ENCODE results near the gene ZBTB7C. TPM values are rescaled to one million over a fixed set of nuclear protein-coding genes. Genes with fewer than 3 reads are reported as not detected.

Gene ZBTB7C
- total RNA-seq, 1 experiment from 2014 or later: 0.33 TPM

- Histone ChIP-seq H3K4me1 (ENCODE audit: insufficient read depth, low read length) (no peaks in the 10 kb centered on the region), H2BK12ac (ENCODE audit: insufficient read length, low read depth, low read length) (no peak overlapping the region), H4K5ac (ENCODE audit: insufficient read length, low read depth, low read length) (no peak overlapping the region), H3K18ac (ENCODE audit: insufficient read length, low read depth, low read length) (no peak overlapping the region), H3K23me2 (ENCODE audit: insufficient read length, low read depth, low read length, poor library complexity, severe bottlenecking) (peaks cover 10% of the 10 kb centered on the region), H2BK120ac (ENCODE audit: low read depth, low read length, poor library complexity, severe bottlenecking) (no peak overlapping the region), H2BK15ac (ENCODE audit: low read depth, low read length) (no peak overlapping the region), H3K23ac (ENCODE audit: insufficient read length, low read depth, low read length) (no peak overlapping the region), H3K27me3 (ENCODE audit: insufficient read depth, low read length) (no peaks in the 10 kb centered on the region; the same call in 1 of the 2 replicates), H3K4ac (ENCODE audit: low read depth, low read length) (no peak overlapping the region), H2AK5ac (ENCODE audit: insufficient read length, low read length) (no peak overlapping the region), H3K79me2 (ENCODE audit: insufficient read depth, low read length) (no peaks in the 10 kb centered on the region), H2BK5ac (ENCODE audit: insufficient read length, low read length) (no peak overlapping the region), H4K20me1 (ENCODE audit: control insufficient read depth, insufficient read depth, insufficient read length) (no peaks in the 10 kb centered on the region), H3K9ac (ENCODE audit: extremely low read depth, insufficient read length, low read length) (no peak overlapping the region), H2BK20ac (ENCODE audit: low read depth, low read length, poor library complexity, severe bottlenecking) (no peak overlapping the region), H2AFZ (ENCODE audit: low read length) (no peak overlapping the region), H3T11ph (ENCODE audit: low read length) (no peak overlapping the region), H3K79me1 (ENCODE audit: insufficient read depth, low read depth, low read length, poor library complexity, severe bottlenecking) (no peaks in the 10 kb centered on the region), H3K27ac (ENCODE audit: insufficient read length, low read depth, low read length) (no peak overlapping the region), H4K91ac (ENCODE audit: insufficient read length, low read depth, low read length) (no peak overlapping the region), H3K4me2 (ENCODE audit: insufficient read depth, insufficient read length, low read length) (no peak overlapping the region), H3K9me3 (ENCODE audit: control insufficient read depth, low read depth, low read length) (no peaks in the 10 kb centered on the region), H4K8ac (replicated peaks; ENCODE audit: insufficient read length, low read depth, low read length) (no peak overlapping the region), H3K56ac (ENCODE audit: insufficient read length, low read depth, low read length) (no peak overlapping the region), H3K14ac (ENCODE audit: insufficient read depth, low read length) (no peak overlapping the region)
- Mint-ChIP-seq H3K4me1 (peaks cover 21 to 22% of the 10 kb centered on the region in 2 experiments), H3K36me3 (ENCODE audit: insufficient read depth in 1 of 3, low read depth in 3 of 3) (peaks cover 0 to 8% (median 4%) of the 10 kb centered on the region in 3 experiments; a peak in 5 of 7 replicates), H3K27me3 (ENCODE audit: low read depth) (peaks cover 12% of the 10 kb centered on the region), H3K27ac (no peak overlapping the region), H3K4me3 (peak overlapping the region in 1 of 2 experiments; percentile 52; a peak in 2 of 5 replicates), H3K9me3 (peaks cover 11 to 15% of the 10 kb centered on the region in 2 experiments)
- TF ChIP-seq CTCF (conservative IDR thresholded peaks at IDR 0.05): no peak
- no peak for DNase-seq
- no CpG with 5 or more reads among the region's 12 CpGs for WGBS (ENCODE audit: extremely low coverage, insufficient read length, low lambda C conversion rate)
Observed at GRCh38 chr18:48006415-48007175, 402.6 kb downstream of the ZBTB7C start.

Data from H9 (cell line).